ENCODE measurements around the gene TRIM49C. TPM values are rescaled to one million over a fixed set of nuclear protein-coding genes. Genes with fewer than 3 reads are reported as not detected.
"Not testable (repeated sequence)": the region's sequence is repeated elsewhere in the genome, so short reads cannot be mapped to it uniquely, and the experiment has no call there.

Gene TRIM49C, protein sequence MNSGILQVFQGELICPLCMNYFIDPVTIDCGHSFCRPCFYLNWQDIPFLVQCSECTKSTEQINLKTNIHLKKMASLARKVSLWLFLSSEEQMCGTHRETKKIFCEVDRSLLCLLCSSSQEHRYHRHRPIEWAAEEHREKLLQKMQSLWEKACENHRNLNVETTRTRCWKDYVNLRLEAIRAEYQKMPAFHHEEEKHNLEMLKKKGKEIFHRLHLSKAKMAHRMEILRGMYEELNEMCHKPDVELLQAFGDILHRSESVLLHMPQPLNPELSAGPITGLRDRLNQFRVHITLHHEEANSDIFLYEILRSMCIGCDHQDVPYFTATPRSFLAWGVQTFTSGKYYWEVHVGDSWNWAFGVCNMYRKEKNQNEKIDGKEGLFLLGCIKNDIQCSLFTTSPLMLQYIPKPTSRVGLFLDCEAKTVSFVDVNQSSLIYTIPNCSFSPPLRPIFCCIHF
- total RNA-seq (2021; ENCODE audit: unreplicated experiment) (not detected), Bru-seq, nascent RNA (not detected), BruChase-seq, experiment 1, labeled RNA remaining after a 6-hour chase (not detected), BruChase-seq, experiment 2, labeled RNA remaining after a 2-hour chase (not detected)
- not detected in 2 replicates for polyA plus RNA-seq (2012)
- long read RNA-seq = 0 reads

DNA sequence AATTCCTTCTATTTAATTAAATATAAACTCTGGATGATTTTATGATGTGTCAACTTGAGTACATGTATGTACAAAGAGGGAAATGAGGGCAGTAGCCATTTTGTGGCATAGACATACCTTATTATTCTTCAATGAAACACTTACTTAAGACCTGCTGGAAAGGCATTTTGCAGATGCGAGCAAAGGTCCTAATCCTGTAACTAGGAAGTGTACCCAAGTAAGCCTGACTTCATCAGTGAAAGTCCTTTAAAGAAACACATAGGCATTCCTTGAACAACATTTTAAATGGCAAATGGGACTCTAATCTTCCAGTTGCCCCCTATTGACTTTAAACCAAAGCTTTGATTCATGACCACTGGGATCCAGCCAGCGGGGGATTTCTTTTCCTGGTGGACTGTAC, at the start of gene TRIM49C:
Gene TRIM49C (plus strand): TSS at position 301 of the 400 bp plus-strand sequence. CDS start 4,106 bp downstream, outside the sequence.
- ATAC-seq; H3K27me3 ChIP-seq (ENCODE audit: insufficient read depth, low read length); H3K4me2 ChIP-seq (ENCODE audit: low read length); DNase-seq (ENCODE audit: low read depth, low spot score); H3K79me2 ChIP-seq (ENCODE audit: insufficient read depth, low read length); POLR2A ChIA-PET; intact Hi-C loops (cut with micrococcal nuclease); RAD21 ChIA-PET (ENCODE audit: low non-redundant PET in 1 of 2, low total read pairs in 2 of 2, uncharacterized antibody in 2 of 2, unreplicated experiment in 2 of 2); H3K27ac ChIP-seq (ENCODE audit: low read depth, low read length); H3K9me2 ChIP-seq (ENCODE audit: insufficient read depth); H3K4me1 ChIP-seq (ENCODE audit: control insufficient read depth in 1 of 2, insufficient read depth in 2 of 2, low read length in 2 of 2); H3K36me3 ChIP-seq (ENCODE audit: control insufficient read depth in 1 of 2, insufficient read depth in 2 of 2, low read length in 2 of 2); H2AFZ ChIP-seq (ENCODE audit: low read depth, low read length, poor library complexity, severe bottlenecking); CTCF ChIA-PET; H3K4me3 ChIP-seq (replicated peaks in 1 of 2; ENCODE audit: low read depth in 1 of 2, low read length in 2 of 2); BruUV-seq (replicated peaks); H4K20me1 ChIP-seq (ENCODE audit: insufficient read depth); H3K9me3 ChIP-seq (ENCODE audit: control insufficient read depth in 1 of 2, insufficient read depth in 1 of 2, low read depth in 1 of 2, low read length in 2 of 2); H3K9ac ChIP-seq (ENCODE audit: low read length): not testable (repeated sequence)

DNA sequence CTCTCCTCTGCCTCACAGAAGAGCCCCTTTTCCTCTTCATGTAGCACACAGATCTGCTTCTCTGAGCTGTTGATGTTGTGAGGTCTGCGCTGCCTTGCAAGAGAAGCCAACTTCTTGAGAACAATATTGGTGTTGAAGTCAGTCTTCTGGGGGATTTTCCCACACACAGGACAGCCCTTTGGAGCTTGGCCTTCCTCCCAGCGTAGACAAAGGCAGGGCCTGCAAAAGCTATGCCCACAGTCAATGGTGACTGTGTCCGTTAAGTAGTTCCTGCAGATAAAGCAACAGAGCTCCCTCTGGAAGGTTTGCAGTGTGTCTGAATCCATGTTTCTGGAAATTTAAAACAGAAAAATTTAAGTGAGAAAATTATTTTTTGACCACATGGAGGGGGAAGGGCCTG, 6.7 kb upstream of the TRIM49C start:
- H3K9ac ChIP-seq (ENCODE audit: low read length); H3K4me1 ChIP-seq (ENCODE audit: control insufficient read depth in 1 of 2, insufficient read depth in 2 of 2, low read length in 2 of 2); H3K4me3 ChIP-seq (replicated peaks in 1 of 2; ENCODE audit: low read depth in 1 of 2, low read length in 2 of 2); H3K9me2 ChIP-seq (ENCODE audit: insufficient read depth); H3K36me3 ChIP-seq (ENCODE audit: control insufficient read depth in 1 of 2, insufficient read depth in 2 of 2, low read length in 2 of 2); RAD21 ChIA-PET (ENCODE audit: low non-redundant PET in 1 of 2, low total read pairs in 2 of 2, uncharacterized antibody in 2 of 2, unreplicated experiment in 2 of 2); H3K4me2 ChIP-seq (ENCODE audit: low read length); H2AFZ ChIP-seq (ENCODE audit: low read depth, low read length, poor library complexity, severe bottlenecking); ATAC-seq; DNase-seq (ENCODE audit: low read depth, low spot score); POLR2A ChIA-PET; CTCF ChIA-PET; BruUV-seq (replicated peaks); H3K27me3 ChIP-seq (ENCODE audit: insufficient read depth, low read length); intact Hi-C loops (cut with micrococcal nuclease); H3K27ac ChIP-seq (ENCODE audit: low read depth, low read length); H4K20me1 ChIP-seq (ENCODE audit: insufficient read depth); H3K9me3 ChIP-seq (ENCODE audit: control insufficient read depth in 1 of 2, insufficient read depth in 1 of 2, low read depth in 1 of 2, low read length in 2 of 2); H3K79me2 ChIP-seq (ENCODE audit: insufficient read depth, low read length): not testable (repeated sequence)
